Peyer's patch (tissue), 4 donors: Measurements from ENCODE around the gene PASK. TPM values are rescaled to one million over a fixed set of nuclear protein-coding genes. Genes with fewer than 3 reads are reported as not detected.

Source experiments
- DNase-seq, 3 donors: peaks; one replicate each; pipeline ENCODE4 v3.0.0-alpha.2; 2017 to 2019
- H3K27ac ChIP-seq, 4 donors: fragments of 200-600 bp; sonication (generic); one replicate each; pipeline ENCODE4 v1.5.1; 2016 to 2019
- H3K27me3 ChIP-seq, 2 donors: fragments of 200-600 bp; sonication (generic); one replicate each; pipeline ENCODE4 v1.5.1; 2019
- H3K36me3 ChIP-seq, 3 donors: fragments of 200-600 bp; sonication (generic); one replicate each; pipeline ENCODE4 v1.5.1; 2016 to 2019
- H3K4me1 ChIP-seq, 4 donors: fragments of 200-600 bp; sonication (generic); one replicate each; pipeline ENCODE4 v1.5.1; 2016 to 2019
- H3K4me3 ChIP-seq, 4 donors: fragments of 200-600 bp; sonication (generic); 1 replicate in 3 of 4; 2 replicates in 1 of 4; pipeline ENCODE4 v1.5.1; 2016 to 2019; ENCODE audit warnings: mild to moderate bottlenecking in 1 of 4
- H3K9me3 ChIP-seq, 4 donors: fragments of 200-600 bp; sonication (generic); one replicate each; pipeline ENCODE4 v1.5.1; 2016 to 2019; ENCODE audit warnings: mild to moderate bottlenecking in 1 of 4
- POLR2A ChIP-seq, 2 donors: fragments of 450-650 bp; IDR thresholded peaks; one replicate each; pipeline ENCODE4 v1.5.1; 2017; ENCODE audit warnings: antibody characterized with exemption in 2 of 2, mild to moderate bottlenecking in 2 of 2, moderate library complexity in 2 of 2
- total RNA-seq, 4 donors: library from RNA; depleted of rRNA; stranded (reverse); fragments of >200 nt; gene quantifications; one replicate each; pipeline ENCODE4 v1.1.0, GENCODE V29; 2016
- TF ChIP-seq, protein P1 (sequence below), 6 experiments: fragments of 450-650 bp in 4 of 6; fragments of 200-600 bp in 2 of 6; sonication (generic) in 1 of 6; IDR thresholded peaks; one replicate each; pipeline ENCODE4 v1.5.1; 2017 to 2019; ENCODE audit warnings: antibody characterized with exemption in 6 of 6, mild to moderate bottlenecking in 3 of 6, moderate library complexity in 1 of 6

The PASK gene
- total RNA-seq, 4 donors from 2014 or later = 12.1 to 790 (median 26.7) TPM

DNA sequence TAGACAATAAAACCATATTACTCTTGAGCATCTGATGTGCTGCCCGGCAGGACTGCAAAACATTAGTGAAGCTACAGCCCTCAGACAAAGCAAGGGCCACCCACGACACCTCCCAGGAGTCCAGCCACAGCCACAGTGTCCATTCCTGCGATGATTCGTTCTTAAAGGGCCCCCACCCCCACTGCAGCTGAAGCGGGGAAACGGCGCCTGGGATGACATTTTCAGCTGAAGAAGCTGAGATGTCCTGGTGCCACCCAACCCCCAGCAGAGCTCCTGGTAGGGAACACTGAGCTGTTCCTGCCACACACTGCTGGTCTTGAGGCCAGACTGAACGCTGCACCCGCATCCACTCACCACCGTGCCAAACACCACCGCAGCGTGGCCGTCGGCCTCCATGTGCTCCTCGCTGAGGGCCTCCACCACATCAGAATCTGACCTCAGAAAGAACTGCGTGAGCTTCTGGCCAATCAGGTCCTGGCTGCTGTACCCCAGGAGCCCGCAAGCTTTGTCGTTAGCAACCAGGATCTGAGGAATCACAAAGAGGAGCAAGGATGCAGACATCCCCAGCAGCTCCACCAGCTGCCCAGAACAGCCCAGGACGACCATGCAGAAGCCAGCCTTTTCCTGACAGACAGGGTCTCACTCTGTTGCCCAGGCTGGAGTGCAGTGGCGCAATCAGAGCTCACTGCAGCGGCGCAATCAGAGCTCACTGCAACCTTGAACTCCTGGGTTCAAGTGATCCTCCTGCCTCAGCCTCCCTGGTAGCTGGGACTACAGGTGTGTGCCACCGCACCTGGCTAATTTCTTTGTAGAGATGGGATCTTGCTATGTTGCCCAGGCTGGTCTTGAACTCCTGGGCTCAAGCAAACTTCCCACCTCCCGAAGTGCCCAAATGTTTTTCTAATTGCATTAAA, 9.5 kb downstream of the PASK start:
- H3K36me3 ChIP-seq = peaks cover 0 to 13% (median 0%) of the 10 kb centered on the region in 3 donors

GRCh38 chr2:241138471-241138870, 10.8 kb downstream of the PASK start:
- H3K4me3 ChIP-seq = no peak overlapping the region
- H3K9me3 ChIP-seq = no peaks in the 10 kb centered on the region
- no peaks in the 10 kb centered on the region for H3K4me1 ChIP-seq
- peaks cover 0 to 13% (median 0%) of the 10 kb centered on the region in 3 donors for H3K36me3 ChIP-seq
- no peaks in the 10 kb centered on the region for H3K27me3 ChIP-seq
- no peak overlapping the region for H3K27ac ChIP-seq
- no peak for TF ChIP-seq POLR2A (IDR thresholded peaks at IDR 0.05)
- TF ChIP-seq, protein P1, sequence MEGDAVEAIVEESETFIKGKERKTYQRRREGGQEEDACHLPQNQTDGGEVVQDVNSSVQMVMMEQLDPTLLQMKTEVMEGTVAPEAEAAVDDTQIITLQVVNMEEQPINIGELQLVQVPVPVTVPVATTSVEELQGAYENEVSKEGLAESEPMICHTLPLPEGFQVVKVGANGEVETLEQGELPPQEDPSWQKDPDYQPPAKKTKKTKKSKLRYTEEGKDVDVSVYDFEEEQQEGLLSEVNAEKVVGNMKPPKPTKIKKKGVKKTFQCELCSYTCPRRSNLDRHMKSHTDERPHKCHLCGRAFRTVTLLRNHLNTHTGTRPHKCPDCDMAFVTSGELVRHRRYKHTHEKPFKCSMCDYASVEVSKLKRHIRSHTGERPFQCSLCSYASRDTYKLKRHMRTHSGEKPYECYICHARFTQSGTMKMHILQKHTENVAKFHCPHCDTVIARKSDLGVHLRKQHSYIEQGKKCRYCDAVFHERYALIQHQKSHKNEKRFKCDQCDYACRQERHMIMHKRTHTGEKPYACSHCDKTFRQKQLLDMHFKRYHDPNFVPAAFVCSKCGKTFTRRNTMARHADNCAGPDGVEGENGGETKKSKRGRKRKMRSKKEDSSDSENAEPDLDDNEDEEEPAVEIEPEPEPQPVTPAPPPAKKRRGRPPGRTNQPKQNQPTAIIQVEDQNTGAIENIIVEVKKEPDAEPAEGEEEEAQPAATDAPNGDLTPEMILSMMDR (IDR thresholded peaks at IDR 0.05) = no peak
- DNase-seq = peak in 1 of 3 donors; percentile 12

More for the DNA sequence above, 9.5 kb downstream of the PASK start:
- H3K4me1 ChIP-seq = no peaks in the 10 kb centered on the region
- DNase-seq = peak in 2 of 3 donors; percentile 33 to 37
- H3K27ac ChIP-seq = no peak overlapping the region
- H3K9me3 ChIP-seq = no peaks in the 10 kb centered on the region
- H3K4me3 ChIP-seq = no peak overlapping the region
- TF ChIP-seq, protein P1 (IDR thresholded peaks at IDR 0.05) = no peak
- TF ChIP-seq POLR2A (IDR thresholded peaks at IDR 0.05) = no peak
- H3K27me3 ChIP-seq = no peaks in the 10 kb centered on the region

DNA sequence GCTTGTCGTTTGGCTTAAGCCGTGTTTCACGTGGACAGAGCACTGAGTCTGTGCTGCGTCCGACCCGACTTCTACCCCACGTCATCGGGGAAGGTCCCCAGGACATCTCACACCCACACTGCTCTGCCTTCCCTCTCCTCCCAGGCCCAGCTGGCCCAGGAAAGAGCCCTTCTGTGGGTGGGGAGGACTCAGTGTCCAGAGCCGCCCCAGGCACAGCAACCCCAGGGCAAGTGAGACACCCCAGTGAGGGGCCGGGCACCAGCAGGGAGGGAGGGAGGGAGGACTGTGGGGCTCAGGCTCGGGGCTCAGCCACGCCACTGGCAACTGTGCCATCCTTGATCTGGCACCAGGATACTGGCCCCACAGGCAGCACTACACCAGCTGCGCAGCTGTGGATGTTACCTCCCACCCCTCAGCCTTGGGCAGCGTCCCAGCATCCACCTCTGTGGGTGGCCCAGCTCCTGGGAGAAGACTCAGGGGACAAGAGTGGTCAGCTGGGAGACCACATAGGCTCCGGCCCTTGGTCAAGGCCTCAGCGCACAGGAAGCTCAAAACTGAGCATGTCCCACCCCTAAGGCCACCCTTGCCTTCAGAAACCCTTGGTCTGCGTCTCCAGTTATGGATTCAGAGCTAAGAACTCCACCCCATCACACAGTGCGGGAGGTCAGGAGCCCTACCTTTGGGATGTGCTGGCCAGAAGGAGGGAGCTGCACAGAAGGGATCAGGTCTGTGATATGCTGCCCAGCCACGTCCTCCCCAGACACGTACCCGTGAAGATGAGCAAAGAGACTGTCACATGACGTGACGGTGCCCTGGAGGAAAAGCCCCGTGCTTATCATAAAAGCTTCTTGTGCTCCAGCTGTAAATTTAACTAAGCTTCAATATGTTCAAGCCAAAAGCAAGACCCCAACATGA, 11.7 kb downstream of the PASK start:
- Histone ChIP-seq H3K9me3 (no peaks in the 10 kb centered on the region), H3K4me1 (no peaks in the 10 kb centered on the region), H3K27me3 (no peaks in the 10 kb centered on the region), H3K27ac (no peak overlapping the region), H3K4me3 (no peak overlapping the region), H3K36me3 (peaks cover 0 to 13% (median 0%) of the 10 kb centered on the region in 3 donors)
- TF ChIP-seq, protein P1 (IDR thresholded peaks at IDR 0.05) = no peak
- TF ChIP-seq POLR2A (IDR thresholded peaks at IDR 0.05) = no peak
- peak in 2 of 3 donors; percentile 24 to 30 for DNase-seq

- Histone ChIP-seq H3K4me1 (no peaks in the 10 kb centered on the region), H3K4me3 (no peak overlapping the region), H3K27me3 (no peaks in the 10 kb centered on the region), H3K27ac (no peak overlapping the region), H3K36me3 (peaks cover 0 to 13% (median 0%) of the 10 kb centered on the region in 3 donors), H3K9me3 (no peaks in the 10 kb centered on the region)
- TF ChIP-seq, protein P1 (IDR thresholded peaks at IDR 0.05) = no peak
- no peak for TF ChIP-seq POLR2A (IDR thresholded peaks at IDR 0.05)
- DNase-seq = peak in 1 of 3 donors; percentile 23
These were observed 12.5 kb downstream of the PASK start for GRCh38 chr2:241136661-241137260.

GRCh38 chr2:241136191-241136590, 13.1 kb downstream of the PASK start:
- Histone ChIP-seq H3K27ac (no peak overlapping the region), H3K9me3 (no peaks in the 10 kb centered on the region), H3K36me3 (peaks cover 0 to 13% (median 0%) of the 10 kb centered on the region in 3 donors), H3K27me3 (no peaks in the 10 kb centered on the region), H3K4me3 (no peak overlapping the region), H3K4me1 (no peaks in the 10 kb centered on the region)
- DNase-seq = peak in 1 of 3 donors; percentile 32
- no peak for TF ChIP-seq POLR2A (IDR thresholded peaks at IDR 0.05)
- TF ChIP-seq, protein P1 (IDR thresholded peaks at IDR 0.05) = no peak
